ENCODE results near the gene MED12. TPM values are rescaled to one million over a fixed set of nuclear protein-coding genes. Genes with fewer than 3 reads are reported as not detected.

MED12 gene
- total and polyA plus RNA-seq, 2 of the 8 experiments (the other 6 are each of a cell fraction or from before 2014, with no cell fraction given): 19.4 to 48.9 TPM

DNA sequence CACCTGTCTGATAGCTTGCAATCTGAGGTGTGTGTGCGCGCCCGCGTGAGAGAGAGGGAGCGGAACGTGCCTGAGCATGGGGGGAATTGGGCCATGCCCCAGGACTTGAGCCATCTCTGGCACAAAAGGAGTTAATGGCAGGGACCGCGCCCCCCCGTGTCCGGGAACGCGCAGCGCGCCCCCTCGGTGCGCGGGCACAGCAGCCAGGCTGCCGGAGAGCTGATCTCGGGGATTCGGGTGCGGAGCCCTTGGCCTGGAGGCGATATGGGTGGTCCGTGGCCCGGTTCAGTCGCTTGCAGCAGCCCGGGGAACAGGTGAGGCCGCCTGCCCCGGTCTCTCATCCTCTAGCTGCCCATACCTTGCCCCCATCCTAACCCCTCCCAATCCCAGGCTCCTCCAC lies 26.3 kb downstream of the MED12 start, which contains the start of gene NLGN3:
Gene NLGN3 (plus strand): TSS at position 191 of the 400 bp plus-strand sequence. CDS start 2,909 bp downstream, outside the sequence.
- ChIA-PET CTCF (ENCODE audit: partially characterized antibody) (interaction anchor here (1.0 to 1.4 kb wide), 3 partner anchors 17 to 45 kb away, joined by 3 to 4 read pairs (median 4); no protein-coding TSS in a partner anchor), POLR2A (ENCODE audit: partially characterized antibody) (interaction anchor here (1.0 to 1.5 kb wide), 5 partner anchors 10 to 100 kb away, joined by 3 to 4 read pairs (median 3); no protein-coding TSS in a partner anchor)
- no peak within 1 kb of the TSS for H2BK15ac ChIP-seq (ENCODE audit: low read length)
- no peak within 1 kb of the TSS for H3K27ac ChIP-seq (ENCODE audit: low read depth, low read length)
- H2AK5ac ChIP-seq (ENCODE audit: low read depth, low read length): no peak within 1 kb of the TSS
- H3K79me2 ChIP-seq (ENCODE audit: control insufficient read depth in 1 of 2, insufficient read depth in 2 of 2, low read length in 2 of 2): no peaks in the 10 kb centered on the region
- H3K4me2 ChIP-seq (ENCODE audit: insufficient read depth in 1 of 2, low read depth in 2 of 2, low read length in 2 of 2): peak within 1 kb of the TSS; percentile 75 to 89
- H2BK12ac ChIP-seq (ENCODE audit: low read depth, low read length): no peak within 1 kb of the TSS
- no peaks in the 10 kb centered on the region for H3K9me3 ChIP-seq (ENCODE audit: insufficient read depth in 2 of 2, low read depth in 1 of 2, low read length in 1 of 2)
- peak in 1 of 2 experiments; percentile 60 for DNase-seq (ENCODE audit: low read depth in 1 of 2, low spot score in 2 of 2)
- no peaks in the 10 kb centered on the region for H3K79me1 ChIP-seq (ENCODE audit: low read depth, low read length)
- H3K56ac ChIP-seq (replicated peaks; ENCODE audit: insufficient read length, low read depth, low read length): no peak within 1 kb of the TSS
- H2AFZ ChIP-seq (ENCODE audit: low read length): no peak within 1 kb of the TSS
- H3K23me2 ChIP-seq (ENCODE audit: low read depth, low read length): peaks cover 5% of the 10 kb centered on the region; the same call in 1 of the 2 replicates
- no peaks in the 10 kb centered on the region for H4K20me1 ChIP-seq (replicated peaks in 1 of 2; ENCODE audit: control insufficient read depth in 1 of 2, insufficient read depth in 2 of 2, low read length in 2 of 2)
- TF ChIP-seq KDM4A (IDR thresholded peaks at IDR 0.05; ENCODE audit: low read depth, low read length, severe bottlenecking) (peak; percentile 17), POLR2A (IDR thresholded peaks at IDR 0.05; ENCODE audit: control extremely low read depth in 1 of 2, low read depth in 2 of 2, low read length in 2 of 2) (0 out of 3 replicates have a peak, but pooled peaks of 1 of the 2 experiments have one; percentile 45), RAD21 (IDR thresholded peaks at IDR 0.05 in 1 of 2, conservative IDR thresholded peaks at IDR 0.05 in 1 of 2; ENCODE audit: low read depth in 2 of 2, low read length in 2 of 2) (0 out of 4 replicates have a peak, but pooled peaks of 1 of the 2 experiments have one; percentile 2), PHF8 (conservative IDR thresholded peaks at IDR 0.05; ENCODE audit: low read depth, low read length) (no peak)
- H3K4me3 ChIP-seq (ENCODE audit: extremely low read depth in 1 of 4, insufficient read depth in 2 of 4, low read depth in 3 of 4, low read length in 4 of 4): peak within 1 kb of the TSS; percentile 63 to 79 (median 66)
- H2BK5ac ChIP-seq (ENCODE audit: low read depth, low read length): no peak within 1 kb of the TSS
- no peak for FAIRE-seq
- peak within 1 kb of the TSS; percentile 18 for H4K5ac ChIP-seq (ENCODE audit: insufficient read length, low read depth, low read length)
- H4K91ac ChIP-seq (replicated peaks; ENCODE audit: insufficient read length, low read length): no peak within 1 kb of the TSS
- no peak within 1 kb of the TSS for H4K8ac ChIP-seq (ENCODE audit: extremely low read depth, insufficient read depth, low read length)
- H3K27me3 ChIP-seq (replicated peaks in 1 of 4; ENCODE audit: control insufficient read depth in 3 of 4, extremely low read depth in 1 of 4, insufficient read depth in 3 of 4, low read length in 3 of 4): no peaks in the 10 kb centered on the region
- peaks cover 0 to 10% (median 3%) of the 10 kb centered on the region in 4 experiments; a peak in 3 of 8 replicates for H3K36me3 ChIP-seq (ENCODE audit: control insufficient read depth in 2 of 4, insufficient read depth in 4 of 4, low read length in 3 of 4)
- 0% methylated on average over 4 of the region's 28 CpGs; no CpG with 5 or more reads in 1 of the 2 experiments for WGBS, 2 experiments (ENCODE audit: extremely low coverage in 1 of 2, insufficient coverage in 1 of 2, insufficient read length in 1 of 2, insufficient replicate concordance in 2 of 2, low coverage in 1 of 2, low lambda C conversion rate in 2 of 2, missing lambda C conversion rate in 1 of 2)
- no peak within 1 kb of the TSS; a peak in 2 of 7 replicates for H3K9ac ChIP-seq (replicated peaks in 1 of 4; ENCODE audit: extremely low read depth in 1 of 4, low read depth in 3 of 4, low read length in 3 of 4)
- H3K4me1 ChIP-seq (replicated peaks in 1 of 4; ENCODE audit: control insufficient read depth in 3 of 4, insufficient read depth in 4 of 4, low read length in 3 of 4): peaks cover 4 to 17% (median 6%) of the 10 kb centered on the region in 4 experiments
- H2BK120ac ChIP-seq (replicated peaks; ENCODE audit: low read depth, low read length): no peak within 1 kb of the TSS
- H3K14ac ChIP-seq (ENCODE audit: insufficient read length): no peak within 1 kb of the TSS
- H2BK20ac ChIP-seq (ENCODE audit: low read length): no peak within 1 kb of the TSS
- no peak within 1 kb of the TSS for H3K4ac ChIP-seq (replicated peaks; ENCODE audit: insufficient read length, low read depth, low read length)
- H3K23ac ChIP-seq (ENCODE audit: insufficient read length): no peak within 1 kb of the TSS
- no peak within 1 kb of the TSS for H3K18ac ChIP-seq (ENCODE audit: extremely low read depth, low read length)

Measured in H1 (cell line).